Smooth muscle cell (in vitro differentiated cells): ENCODE results near the gene MRPL36. TPM values are rescaled to one million over a fixed set of nuclear protein-coding genes. Genes with fewer than 3 reads are reported as not detected.
"Not testable (repeated sequence)": the region's sequence is repeated elsewhere in the genome, so short reads cannot be mapped to it uniquely, and the experiment has no call there.

Experiments
- DNase-seq: peaks from one replicate; lab custom pipeline; 2025; ENCODE audit not compliant: unreplicated experiment; lab: John Stamatoyannopoulos, UW
- H2AFZ ChIP-seq: fragments of 200-600 bp; sonication (generic); 2 replicates; pipeline ENCODE4 v1.6.0; 2016; ENCODE audit warnings: antibody characterized with exemption, low read depth, mild to moderate bottlenecking
- H3F3A ChIP-seq: fragments of 200-600 bp; sonication (generic); 2 replicates; pipeline ENCODE4 v1.6.0; 2017; ENCODE audit warnings: antibody characterized with exemption, low read depth
- H3K27ac ChIP-seq: fragments of 200-600 bp; sonication (generic); 2 replicates; pipeline ENCODE4 v1.5.1; 2016; ENCODE audit warnings: low read depth, mild to moderate bottlenecking
- H3K27me3 ChIP-seq: fragments of 200-600 bp; sonication (generic); 2 replicates; pipeline ENCODE4 v1.6.1; 2016; ENCODE audit warnings: low read depth, mild to moderate bottlenecking
- H3K36me3 ChIP-seq: fragments of 200-600 bp; sonication (generic); 2 replicates; pipeline ENCODE4 v1.5.1; 2016; ENCODE audit warnings: low read depth
- H3K4me1 ChIP-seq: fragments of 200-600 bp; sonication (generic); 2 replicates; pipeline ENCODE4 v1.5.1; 2016; ENCODE audit warnings: low read depth
- H3K4me2 ChIP-seq: fragments of 200-600 bp; sonication (generic); 2 replicates; pipeline ENCODE4 v1.6.0; 2016; ENCODE audit warnings: mild to moderate bottlenecking
- H3K4me3 ChIP-seq: fragments of 200-600 bp; sonication (generic); 2 replicates; pipeline ENCODE4 v1.5.1; 2016; ENCODE audit warnings: mild to moderate bottlenecking
- H3K79me2 ChIP-seq: fragments of 200-600 bp; sonication (generic); 2 replicates; pipeline ENCODE4 v1.6.0; 2016; ENCODE audit warnings: low read depth, mild to moderate bottlenecking
- H3K9ac ChIP-seq: fragments of 200-600 bp; sonication (generic); 2 replicates; pipeline ENCODE4 v1.6.0; 2016; ENCODE audit warnings: low read depth
- H3K9me3 ChIP-seq: fragments of 200-600 bp; sonication (generic); replicated peaks from 2 replicates; pipeline ENCODE4 v1.5.1; 2016; ENCODE audit warnings: low read depth
- H4K20me1 ChIP-seq: fragments of 200-600 bp; sonication (generic); 2 replicates; pipeline ENCODE4 v1.6.0; 2016; ENCODE audit warnings: low read depth
- CTCF ChIP-seq: fragments of 200-600 bp; sonication (generic); IDR thresholded peaks from 2 replicates; pipeline ENCODE4 v1.5.1; 2017; ENCODE audit warnings: borderline replicate concordance, mild to moderate bottlenecking, antibody characterized with exemption; ENCODE audit not compliant: insufficient read depth, poor library complexity, severe bottlenecking
- WGBS: methylation state at CpG from one replicate; pipeline ENCODE4 v1.1.7; 2016; ENCODE audit warnings: low lambda C conversion rate; 5-methylcytosine and 5-hydroxymethylcytosine counted together
- polyA plus RNA-seq: library from polyadenylated mRNA; unstranded; fragments of >200 nt; fragmentation: Nextera tagmentation; extraction: Ambion mirVana; gene quantifications from 2 replicates; pipeline ENCODE4 v1.2.1, GENCODE V29; 2016
- total RNA-seq: library from RNA; depleted of rRNA; stranded (reverse); fragments of >200 nt; gene quantifications from 2 replicates; pipeline ENCODE4 v1.2.3, GENCODE V29; 2014

Gene MRPL36
- total and polyA plus RNA-seq, 2 experiments from 2014 or later: 42.9 to 110 TPM

GRCh38 chr5:1819458-1819857 lies 19.8 kb upstream of the MRPL36 start:
- Histone ChIP-seq H3K27ac (no peak overlapping the region), H3K9me3 (no peaks in the 10 kb centered on the region), H3K79me2 (no peaks in the 10 kb centered on the region), H3K36me3 (peaks cover 6% of the 10 kb centered on the region), H4K20me1 (peaks cover 5% of the 10 kb centered on the region), H3K4me3 (no peak overlapping the region), H3K27me3 (no peaks in the 10 kb centered on the region), H3F3A (no peaks in the 10 kb centered on the region), H3K4me1 (no peaks in the 10 kb centered on the region), H3K9ac (no peak overlapping the region), H2AFZ (no peak overlapping the region), H3K4me2 (no peak overlapping the region)
- 93% methylated on average over 2 of the region's 2 CpGs for WGBS
- TF ChIP-seq CTCF: no peak
- no peak for DNase-seq

GRCh38 chr5:1818784-1819183 lies 19.1 kb upstream of the MRPL36 start:
- no peaks in the 10 kb centered on the region for H3F3A ChIP-seq
- no peak for TF ChIP-seq CTCF
- H4K20me1 ChIP-seq: peaks cover 3% of the 10 kb centered on the region
- no peaks in the 10 kb centered on the region for H3K27me3 ChIP-seq
- WGBS: 81% methylated on average over 5 of the region's 5 CpGs
- H3K9ac ChIP-seq: no peak overlapping the region
- no peak overlapping the region for H3K4me2 ChIP-seq
- H3K27ac ChIP-seq: no peak overlapping the region
- H3K9me3 ChIP-seq: no peaks in the 10 kb centered on the region
- no peaks in the 10 kb centered on the region for H3K79me2 ChIP-seq
- H3K4me1 ChIP-seq: no peaks in the 10 kb centered on the region
- H3K4me3 ChIP-seq: no peak overlapping the region
- no peak for DNase-seq
- H2AFZ ChIP-seq: no peak overlapping the region
- H3K36me3 ChIP-seq: peaks cover 6% of the 10 kb centered on the region

GRCh38 chr5:1817261-1818043 lies 17.8 kb upstream of the MRPL36 start:
- Histone ChIP-seq H3K4me2 (no peak overlapping the region), H4K20me1 (no peaks in the 10 kb centered on the region), H3K79me2 (no peaks in the 10 kb centered on the region), H3K9ac (no peak overlapping the region), H3K4me1 (no peaks in the 10 kb centered on the region), H3F3A (no peaks in the 10 kb centered on the region), H3K9me3 (no peaks in the 10 kb centered on the region), H3K27me3 (no peaks in the 10 kb centered on the region), H3K36me3 (peaks cover 6% of the 10 kb centered on the region), H2AFZ (no peak overlapping the region), H3K4me3 (no peak overlapping the region), H3K27ac (no peak overlapping the region)
- no peak for DNase-seq
- no peak for TF ChIP-seq CTCF
- 88% methylated on average over 14 of the region's 15 CpGs for WGBS

GRCh38 chr5:1816495-1817089 lies 17.0 kb upstream of the MRPL36 start:
- not testable (repeated sequence) for DNase-seq, H3K9ac ChIP-seq, H2AFZ ChIP-seq, H3K9me3 ChIP-seq, H3K4me1 ChIP-seq, H3K79me2 ChIP-seq, H3K27me3 ChIP-seq, H3K27ac ChIP-seq, H3K4me2 ChIP-seq, H4K20me1 ChIP-seq, H3F3A ChIP-seq, H3K4me3 ChIP-seq
- H3K36me3 ChIP-seq: peaks cover 11% of the 10 kb centered on the region
- WGBS: 96% methylated on average over 8 of the region's 18 CpGs
